Measurements from ENCODE around the gene LGALS7. TPM values are rescaled to one million over a fixed set of nuclear protein-coding genes. Genes with fewer than 3 reads are reported as not detected.

The LGALS7 gene
- total and polyA plus RNA-seq, 2 of the 13 experiments (the other 11 are each of a cell fraction or from before 2014, with no cell fraction given) = 0.73 TPM; not detected in 1

DNA sequence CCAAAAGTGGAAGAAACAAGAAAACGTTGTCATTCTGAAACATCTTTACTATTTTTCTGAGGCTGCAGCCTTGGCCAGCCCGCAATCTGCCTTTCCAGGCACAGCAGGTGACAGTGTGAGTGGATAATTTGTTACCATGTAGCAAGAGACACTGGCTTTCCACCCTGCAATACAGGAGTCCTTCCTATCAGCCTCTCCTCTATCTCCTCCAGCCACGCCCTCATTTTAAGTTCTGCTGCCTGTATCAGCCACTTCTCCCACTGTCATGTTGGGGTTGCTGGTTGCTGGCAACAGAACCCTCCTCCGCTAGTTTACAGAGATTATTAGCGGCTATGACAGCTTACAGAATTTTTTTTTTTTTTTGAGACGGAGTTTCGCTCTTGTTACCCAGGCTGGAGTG is 7.7 kb upstream of the LGALS7 start:
- Histone ChIP-seq H3K27ac (ENCODE audit: extremely low read length, insufficient read depth, low read length) (no peak overlapping the region), H3K36me3 (replicated peaks in 1 of 2; ENCODE audit: control insufficient read depth in 1 of 2, insufficient read depth in 2 of 2, low read length in 2 of 2) (no peaks in the 10 kb centered on the region), H3K4me1 (ENCODE audit: insufficient read depth, low read length) (peaks cover 50% of the 10 kb centered on the region), H3K9ac (ENCODE audit: insufficient read depth, low read depth, low read length) (no peak overlapping the region), H3K79me2 (ENCODE audit: insufficient read depth, low read length) (no peaks in the 10 kb centered on the region), H4K20me1 (ENCODE audit: insufficient read depth, low read length) (no peaks in the 10 kb centered on the region), H2AFZ (ENCODE audit: low read length) (no peak overlapping the region), H3K4me3 (replicated peaks in 1 of 3; ENCODE audit: insufficient read depth in 1 of 3, low read depth in 2 of 3, low read length in 3 of 3) (no peak overlapping the region), H3K9me3 (ENCODE audit: low read length) (no peaks in the 10 kb centered on the region), H3K27me3 (ENCODE audit: control insufficient read depth in 1 of 2, insufficient read depth in 2 of 2, low read length in 2 of 2) (peaks cover 0 to 2% of the 10 kb centered on the region in 2 experiments; a peak in 2 of 5 replicates), H3K4me2 (ENCODE audit: low read depth, low read length) (no peak overlapping the region)
- ChIA-PET CTCF (ENCODE audit: low intra/inter-chr PET ratio, low total read pairs) (no interaction called here), POLR2A (no interaction called here)
- FAIRE-seq (no peak), ATAC-seq (no peak), DNase-seq (ENCODE audit: low spot score) (no peak)
- TF ChIP-seq FOSL1 (CRISPR knock-in tag; IDR thresholded peaks at IDR 0.05; ENCODE audit: borderline replicate concordance) = no peak
- in situ Hi-C loops (cut with HindIII; ENCODE audit: extremely low pct_ligation_motif_present, low pct_unique_long_range_greater_than_20kb) (no loop called here), intact Hi-C loops (cut with micrococcal nuclease; ENCODE audit: unreplicated experiment) (no loop called here)
- no TSS peak for BruUV-seq (replicated peaks)
- WGBS (ENCODE audit: low lambda C conversion rate) = 53% methylated on average over 7 of the region's 7 CpGs

GRCh38 chr19:38780443-38780842 is 7.1 kb upstream of the LGALS7 start:
- TF ChIP-seq, protein P1, sequence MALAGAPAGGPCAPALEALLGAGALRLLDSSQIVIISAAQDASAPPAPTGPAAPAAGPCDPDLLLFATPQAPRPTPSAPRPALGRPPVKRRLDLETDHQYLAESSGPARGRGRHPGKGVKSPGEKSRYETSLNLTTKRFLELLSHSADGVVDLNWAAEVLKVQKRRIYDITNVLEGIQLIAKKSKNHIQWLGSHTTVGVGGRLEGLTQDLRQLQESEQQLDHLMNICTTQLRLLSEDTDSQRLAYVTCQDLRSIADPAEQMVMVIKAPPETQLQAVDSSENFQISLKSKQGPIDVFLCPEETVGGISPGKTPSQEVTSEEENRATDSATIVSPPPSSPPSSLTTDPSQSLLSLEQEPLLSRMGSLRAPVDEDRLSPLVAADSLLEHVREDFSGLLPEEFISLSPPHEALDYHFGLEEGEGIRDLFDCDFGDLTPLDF (CRISPR knock-in tag; IDR thresholded peaks at IDR 0.05) = no peak
- peak; percentile 91 for TF ChIP-seq ZNF121 (CRISPR knock-in tag; IDR thresholded peaks at IDR 0.05)
- TF ChIP-seq ADNP (CRISPR knock-in tag; IDR thresholded peaks at IDR 0.05) = no peak
- no peak for TF ChIP-seq HNF4A (CRISPR knock-in tag; IDR thresholded peaks at IDR 0.05)
- TF ChIP-seq, protein P2, sequence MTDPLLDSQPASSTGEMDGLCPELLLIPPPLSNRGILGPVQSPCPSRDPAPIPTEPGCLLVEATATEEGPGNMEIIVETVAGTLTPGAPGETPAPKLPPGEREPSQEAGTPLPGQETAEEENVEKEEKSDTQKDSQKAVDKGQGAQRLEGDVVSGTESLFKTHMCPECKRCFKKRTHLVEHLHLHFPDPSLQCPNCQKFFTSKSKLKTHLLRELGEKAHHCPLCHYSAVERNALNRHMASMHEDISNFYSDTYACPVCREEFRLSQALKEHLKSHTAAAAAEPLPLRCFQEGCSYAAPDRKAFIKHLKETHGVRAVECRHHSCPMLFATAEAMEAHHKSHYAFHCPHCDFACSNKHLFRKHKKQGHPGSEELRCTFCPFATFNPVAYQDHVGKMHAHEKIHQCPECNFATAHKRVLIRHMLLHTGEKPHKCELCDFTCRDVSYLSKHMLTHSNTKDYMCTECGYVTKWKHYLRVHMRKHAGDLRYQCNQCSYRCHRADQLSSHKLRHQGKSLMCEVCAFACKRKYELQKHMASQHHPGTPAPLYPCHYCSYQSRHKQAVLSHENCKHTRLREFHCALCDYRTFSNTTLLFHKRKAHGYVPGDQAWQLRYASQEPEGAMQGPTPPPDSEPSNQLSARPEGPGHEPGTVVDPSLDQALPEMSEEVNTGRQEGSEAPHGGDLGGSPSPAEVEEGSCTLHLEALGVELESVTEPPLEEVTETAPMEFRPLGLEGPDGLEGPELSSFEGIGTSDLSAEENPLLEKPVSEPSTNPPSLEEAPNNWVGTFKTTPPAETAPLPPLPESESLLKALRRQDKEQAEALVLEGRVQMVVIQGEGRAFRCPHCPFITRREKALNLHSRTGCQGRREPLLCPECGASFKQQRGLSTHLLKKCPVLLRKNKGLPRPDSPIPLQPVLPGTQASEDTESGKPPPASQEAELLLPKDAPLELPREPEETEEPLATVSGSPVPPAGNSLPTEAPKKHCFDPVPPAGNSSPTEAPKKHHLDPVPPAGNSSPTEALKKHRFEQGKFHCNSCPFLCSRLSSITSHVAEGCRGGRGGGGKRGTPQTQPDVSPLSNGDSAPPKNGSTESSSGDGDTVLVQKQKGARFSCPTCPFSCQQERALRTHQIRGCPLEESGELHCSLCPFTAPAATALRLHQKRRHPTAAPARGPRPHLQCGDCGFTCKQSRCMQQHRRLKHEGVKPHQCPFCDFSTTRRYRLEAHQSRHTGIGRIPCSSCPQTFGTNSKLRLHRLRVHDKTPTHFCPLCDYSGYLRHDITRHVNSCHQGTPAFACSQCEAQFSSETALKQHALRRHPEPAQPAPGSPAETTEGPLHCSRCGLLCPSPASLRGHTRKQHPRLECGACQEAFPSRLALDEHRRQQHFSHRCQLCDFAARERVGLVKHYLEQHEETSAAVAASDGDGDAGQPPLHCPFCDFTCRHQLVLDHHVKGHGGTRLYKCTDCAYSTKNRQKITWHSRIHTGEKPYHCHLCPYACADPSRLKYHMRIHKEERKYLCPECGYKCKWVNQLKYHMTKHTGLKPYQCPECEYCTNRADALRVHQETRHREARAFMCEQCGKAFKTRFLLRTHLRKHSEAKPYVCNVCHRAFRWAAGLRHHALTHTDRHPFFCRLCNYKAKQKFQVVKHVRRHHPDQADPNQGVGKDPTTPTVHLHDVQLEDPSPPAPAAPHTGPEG (CRISPR knock-in tag; IDR thresholded peaks at IDR 0.05) = no peak
- TF ChIP-seq RARA (CRISPR knock-in tag; IDR thresholded peaks at IDR 0.05) = no peak
- TF ChIP-seq ZNF772 (CRISPR knock-in tag; IDR thresholded peaks at IDR 0.05) = no peak
- TF ChIP-seq SRSF4 (IDR thresholded peaks at IDR 0.05; ENCODE audit: low read depth, low read length, poor library complexity, severe bottlenecking) = no peak
- Histone ChIP-seq H2AFZ (ENCODE audit: low read length) (no peak overlapping the region), H3K4me3 (replicated peaks in 1 of 3; ENCODE audit: insufficient read depth in 1 of 3, low read depth in 2 of 3, low read length in 3 of 3) (no peak overlapping the region), H3K4me1 (ENCODE audit: insufficient read depth, low read length) (peaks cover 44% of the 10 kb centered on the region), H3K27ac (ENCODE audit: extremely low read length, insufficient read depth, low read length) (no peak overlapping the region), H3K9ac (ENCODE audit: insufficient read depth, low read depth, low read length) (no peak overlapping the region), H3K36me3 (replicated peaks in 1 of 2; ENCODE audit: control insufficient read depth in 1 of 2, insufficient read depth in 2 of 2, low read length in 2 of 2) (no peaks in the 10 kb centered on the region), H4K20me1 (ENCODE audit: insufficient read depth, low read length) (no peaks in the 10 kb centered on the region), H3K27me3 (ENCODE audit: control insufficient read depth in 1 of 2, insufficient read depth in 2 of 2, low read length in 2 of 2) (peaks cover 0 to 2% of the 10 kb centered on the region in 2 experiments; a peak in 2 of 5 replicates), H3K79me2 (ENCODE audit: insufficient read depth, low read length) (no peaks in the 10 kb centered on the region), H3K4me2 (ENCODE audit: low read depth, low read length) (no peak overlapping the region), H3K9me3 (ENCODE audit: low read length) (no peaks in the 10 kb centered on the region)
- BruUV-seq (replicated peaks) = no TSS peak
- ChIA-PET CTCF (ENCODE audit: low intra/inter-chr PET ratio, low total read pairs) (no interaction called here), POLR2A (no interaction called here)
- no peak for FAIRE-seq
- no peak for ATAC-seq
- DNase-seq (ENCODE audit: low spot score) = no peak
- 67% methylated on average over 7 of the region's 7 CpGs for WGBS (ENCODE audit: low lambda C conversion rate)
- intact Hi-C loops (cut with micrococcal nuclease; ENCODE audit: unreplicated experiment) (no loop called here), in situ Hi-C loops (cut with HindIII; ENCODE audit: extremely low pct_ligation_motif_present, low pct_unique_long_range_greater_than_20kb) (no loop called here)

All from HepG2 (cell line).